IMR-90 (cell line): Measurements from ENCODE around the gene EFEMP2. TPM values are rescaled to one million over a fixed set of nuclear protein-coding genes. Genes with fewer than 3 reads are reported as not detected.

Source experiments
- ATAC-seq: fragments of 200-7000 bp; cut with Tn5 transposase; 2 replicates; pipeline ENCODE4 v1.9.1; 2020; ENCODE audit warnings: low read depth, mild to moderate bottlenecking, moderate library complexity
- BruUV-seq: library from RNA; stranded (reverse); fragments of 400-500 nt; replicated peaks from 2 replicates; lab custom pipeline; 2021; lab: Mats Ljungman, UMichigan
- CTCF ChIA-PET: fragments of 300-600 bp; formaldehyde crosslinking; extraction: SDS; loops from one replicate; lab custom pipeline; 2021; ENCODE audit warnings: antibody characterized with exemption; lab: Yijun Ruan, JAX
- POLR2A ChIA-PET: fragments of 300-600 bp; sonication (Branson Sonifier 250); formaldehyde crosslinking; loops from one replicate; lab custom pipeline; 2022; ENCODE audit warnings: antibody characterized with exemption; ENCODE audit not compliant: unreplicated experiment; lab: Charles Lee
- DNase-seq: peaks from one replicate; pipeline ENCODE4 v3.0.0; 2013
- H2AFZ ChIP-seq: replicated peaks from 2 replicates; pipeline ENCODE3; 2013; ENCODE audit warnings: low read length, mild to moderate bottlenecking; ENCODE audit not compliant: poor library complexity
- H2AK5ac ChIP-seq: 2 replicates; pipeline ENCODE4 v1.6.1; 2013; ENCODE audit warnings: low read depth, low read length, inconsistent platforms
- H2AK9ac ChIP-seq: replicated peaks from 2 replicates; pipeline ENCODE3; 2013; ENCODE audit warnings: mild to moderate bottlenecking, low read depth, low read length, moderate library complexity; ENCODE audit not compliant: poor library complexity
- H2BK120ac ChIP-seq: 2 replicates; pipeline ENCODE4 v1.6.1; 2013; ENCODE audit warnings: low read depth, low read length, inconsistent platforms
- H2BK15ac ChIP-seq: 3 replicates; pipeline ENCODE4 v1.6.1; 2013; ENCODE audit warnings: low read depth, low read length, inconsistent platforms
- H2BK20ac ChIP-seq: 2 replicates; pipeline ENCODE4 v1.6.1; 2013; ENCODE audit warnings: low read depth, mild to moderate bottlenecking, inconsistent platforms, low read length, moderate library complexity
- H2BK5ac ChIP-seq: 2 replicates; pipeline ENCODE4 v1.6.1; 2013; ENCODE audit warnings: mild to moderate bottlenecking, low read depth, low read length, inconsistent platforms; ENCODE audit not compliant: poor library complexity, severe bottlenecking
- H3K14ac ChIP-seq: replicated peaks from 2 replicates; pipeline ENCODE4 v1.6.1; 2013; ENCODE audit warnings: low read depth, low read length, inconsistent platforms
- H3K18ac ChIP-seq: 2 replicates; pipeline ENCODE4 v1.6.1; 2013; ENCODE audit warnings: low read depth, low read length, control low read depth
- H3K23ac ChIP-seq: 2 replicates; pipeline ENCODE4 v1.6.1; 2013; ENCODE audit warnings: low read depth, low read length, inconsistent platforms
- H3K27ac ChIP-seq: 2 replicates; pipeline ENCODE4 v1.5.1; 2013; ENCODE audit warnings: mild to moderate bottlenecking, control low read depth, low read length; ENCODE audit not compliant: insufficient read depth
- H3K27me3 ChIP-seq: 2 replicates; pipeline ENCODE4 v1.6.1; 2013; ENCODE audit warnings: low read length; ENCODE audit not compliant: control insufficient read depth, insufficient read depth
- H3K36me3 ChIP-seq: 2 replicates; pipeline ENCODE4 v1.6.1; 2013; ENCODE audit warnings: low read length, mixed read lengths; ENCODE audit not compliant: control insufficient read depth, insufficient read depth
- H3K4ac ChIP-seq: 2 replicates; pipeline ENCODE4 v1.6.1; 2013; ENCODE audit warnings: low read depth, low read length, inconsistent platforms
- H3K4me1 ChIP-seq: 2 replicates; pipeline ENCODE4 v1.6.1; 2013; ENCODE audit warnings: low read length, mixed read lengths; ENCODE audit not compliant: control insufficient read depth, insufficient read depth
- H3K4me2 ChIP-seq: 2 replicates; pipeline ENCODE4 v1.6.1; 2013; ENCODE audit warnings: low read depth, mild to moderate bottlenecking, control low read depth, low read length, moderate library complexity
- H3K4me3 ChIP-seq: 2 replicates; pipeline ENCODE4 v1.5.1; 2013; ENCODE audit warnings: low read depth, mild to moderate bottlenecking, control low read depth, low read length, moderate library complexity; ENCODE audit not compliant: insufficient read depth
- H3K56ac ChIP-seq: 2 replicates; pipeline ENCODE4 v1.6.1; 2013; ENCODE audit warnings: low read length, inconsistent platforms; ENCODE audit not compliant: insufficient read depth; ENCODE audit errors: extremely low read depth
- H3K79me1 ChIP-seq, 2 experiments: 2 replicates each; pipeline ENCODE4 v1.6.1; 2013; ENCODE audit warnings: low read length in 2 of 2, inconsistent platforms in 1 of 2, low read depth in 1 of 2
- H3K9ac ChIP-seq: 2 replicates; pipeline ENCODE4 v1.6.1; 2013; ENCODE audit warnings: low read depth, low read length, control low read depth
- H3K9me1 ChIP-seq: 2 replicates; pipeline ENCODE4 v1.6.1; 2013; ENCODE audit warnings: low read length, inconsistent platforms; ENCODE audit not compliant: insufficient read depth
- H3K9me3 ChIP-seq: 2 replicates; pipeline ENCODE4 v1.6.1; 2013; ENCODE audit warnings: low read length; ENCODE audit not compliant: control insufficient read depth, insufficient read depth
- H4K20me1 ChIP-seq: 2 replicates; pipeline ENCODE4 v1.6.1; 2013; ENCODE audit warnings: low read length, inconsistent platforms; ENCODE audit not compliant: insufficient read depth
- H4K5ac ChIP-seq: 2 replicates; pipeline ENCODE4 v1.6.1; 2013; ENCODE audit warnings: mild to moderate bottlenecking, low read depth, low read length, control low read depth
- H4K8ac ChIP-seq, 2 experiments: 2 replicates each; pipeline ENCODE4 v1.6.1; 2013; ENCODE audit warnings: low read depth in 2 of 2, low read length in 2 of 2, control low read depth in 1 of 2, inconsistent platforms in 1 of 2
- H4K91ac ChIP-seq: 2 replicates; pipeline ENCODE4 v1.6.1; 2013; ENCODE audit warnings: low read depth, low read length, inconsistent platforms; ENCODE audit not compliant: insufficient read depth
- BHLHE40 ChIP-seq: fragments of 150-350 bp; IDR thresholded peaks from 2 replicates; pipeline ENCODE4 v1.6.1; 2016; ENCODE audit warnings: mild to moderate bottlenecking, low read depth, low read length
- CEBPB ChIP-seq: IDR thresholded peaks from 2 replicates; pipeline ENCODE4 v1.6.1; 2012; ENCODE audit warnings: low read depth, low read length, improper control_type of control experiment
- CHD1 ChIP-seq: IDR thresholded peaks from 2 replicates; pipeline ENCODE4 v1.6.1; 2012; ENCODE audit warnings: low read depth, low read length, improper control_type of control experiment
- FOS ChIP-seq: fragments of 150-350 bp; IDR thresholded peaks from 2 replicates; pipeline ENCODE4 v1.6.1; 2016; ENCODE audit warnings: low read depth, low read length
- MAFK ChIP-seq: IDR thresholded peaks from 2 replicates; pipeline ENCODE4 v1.6.1; 2012; ENCODE audit warnings: low read depth, low read length, improper control_type of control experiment
- MAZ ChIP-seq: IDR thresholded peaks from 2 replicates; pipeline ENCODE4 v1.6.1; 2012; ENCODE audit warnings: low read depth, mild to moderate bottlenecking, low read length, improper control_type of control experiment, moderate library complexity, borderline replicate concordance
- MXI1 ChIP-seq: IDR thresholded peaks from 2 replicates; pipeline ENCODE4 v1.6.1; 2012; ENCODE audit warnings: low read depth, mild to moderate bottlenecking, low read length, moderate library complexity, borderline replicate concordance
- NFE2L2 ChIP-seq: fragments of 150-350 bp; IDR thresholded peaks from 2 replicates; pipeline ENCODE4 v1.6.1; 2016; ENCODE audit warnings: low read depth, mild to moderate bottlenecking, low read length
- POLR2A ChIP-seq: IDR thresholded peaks from 2 replicates; pipeline ENCODE4 v1.6.1; 2012; ENCODE audit warnings: mild to moderate bottlenecking, low read depth, low read length
- RAD21 ChIP-seq: IDR thresholded peaks from 2 replicates; pipeline ENCODE4 v1.6.1; 2012; ENCODE audit warnings: low read length, improper control_type of control experiment
- RCOR1 ChIP-seq: IDR thresholded peaks from 2 replicates; pipeline ENCODE4 v1.6.1; 2012; ENCODE audit warnings: mild to moderate bottlenecking, low read length, improper control_type of control experiment; ENCODE audit not compliant: insufficient replicate concordance
- RFX5 ChIP-seq: IDR thresholded peaks from 2 replicates; pipeline ENCODE4 v1.8.0; 2012; ENCODE audit warnings: low read depth, mild to moderate bottlenecking, low read length, moderate library complexity
- SMC3 ChIP-seq: fragments of 150-350 bp; IDR thresholded peaks from 2 replicates; pipeline ENCODE4 v1.6.1; 2016; ENCODE audit warnings: low read depth, mild to moderate bottlenecking, antibody characterized with exemption, low read length, moderate library complexity
- WGBS, 2 experiments: methylation state at CpG; one replicate each; pipeline versions ENCODE4 v1.1.5 to v1.1.7; 2013; ENCODE audit warnings: missing lambda C conversion rate in 2 of 2; ENCODE audit not compliant: insufficient read length in 1 of 2; ENCODE audit errors: extremely low coverage in 2 of 2; 5-methylcytosine and 5-hydroxymethylcytosine counted together
- dilution Hi-C: fragments of 300-500 bp; cut with HindIII; formaldehyde crosslinking; loops from one replicate; pipeline ENCODE4 v1.14.3; 2018; ENCODE audit warnings: low sequenced_read_pairs; ENCODE audit not compliant: unreplicated experiment
- in situ Hi-C: fragments of 300-500 bp; cut with MboI; formaldehyde crosslinking; loops from 3 replicates; pipeline ENCODE4 v1.14.3; 2019; ENCODE audit warnings: low sequenced_read_pairs, inconsistent platforms, mixed read lengths
- intact Hi-C: fragments of 100-400 bp; cut with micrococcal nuclease; formaldehyde crosslinking; loops from 2 replicates; pipeline ENCODE4 v1.10.0; 2022
- polyA plus RNA-seq, 3 experiments: library from polyadenylated mRNA; depleted of rRNA; stranded (reverse); fragments of >200 nt; gene quantifications; 2 replicates each; pipeline ENCODE4 v1.2.3, GENCODE V29; 2012; ENCODE audit warnings: low replicate concordance in 1 of 3
- total RNA-seq: library from RNA; depleted of rRNA; stranded (reverse); fragments of >200 nt; gene quantifications from 2 replicates; pipeline ENCODE4 v1.2.3, GENCODE V29; 2012
- TF ChIP-seq, protein P1 (sequence below): fragments of 150-350 bp; IDR thresholded peaks from 2 replicates; pipeline ENCODE4 v1.6.1; 2017; ENCODE audit warnings: mild to moderate bottlenecking, antibody characterized with exemption, low read length, low read depth
- TF ChIP-seq, protein P2 (sequence below): conservative IDR thresholded peaks from 2 replicates; pipeline ENCODE4 v1.5.1; 2012; ENCODE audit warnings: mild to moderate bottlenecking, low read depth, low read length, improper control_type of control experiment
- TF ChIP-seq, protein P3 (sequence below): fragments of 150-350 bp; IDR thresholded peaks from 2 replicates; pipeline ENCODE4 v1.6.1; 2016; ENCODE audit warnings: low read depth, mild to moderate bottlenecking, low read length, moderate library complexity, borderline replicate concordance

Gene EFEMP2
- total and polyA plus RNA-seq, 2 of the 4 experiments (the other 2 are of a cell fraction): 62.7 to 431 TPM

DNA sequence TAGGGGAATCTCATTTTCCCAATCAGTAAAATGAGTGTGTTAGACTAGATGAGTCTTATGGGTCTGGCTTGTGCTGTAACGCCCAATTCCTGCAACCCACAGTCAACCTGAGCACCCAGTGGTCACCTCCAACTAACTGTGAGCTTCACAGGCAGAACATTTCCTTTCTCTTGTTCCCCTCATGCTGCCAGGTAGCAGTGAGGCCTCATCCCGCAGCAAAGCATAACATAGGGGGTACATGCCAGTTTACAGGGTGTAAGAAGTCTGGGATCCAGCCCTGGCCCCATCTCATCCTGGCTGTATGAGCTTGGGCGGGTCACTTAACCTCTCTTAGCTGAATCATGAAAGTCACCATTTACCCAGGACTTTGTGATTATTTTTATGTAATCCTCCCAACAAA is 3.7 kb downstream of the EFEMP2 start:
- no peak overlapping the region for H2BK5ac ChIP-seq
- dilution Hi-C loops: no loop called here
- H2BK15ac ChIP-seq: no peak overlapping the region
- H3K27me3 ChIP-seq: no peaks in the 10 kb centered on the region
- DNase-seq: no peak
- no peak overlapping the region for H3K9ac ChIP-seq
- CTCF ChIA-PET: interaction anchor here (2.0 kb wide), 1 partner anchor 9 kb away, joined by 7 read pairs; the partner anchor contains the start of gene MUS81
- peaks cover 51% of the 10 kb centered on the region for H4K20me1 ChIP-seq
- POLR2A ChIA-PET: interaction anchor here (0.6 kb wide), 1 partner anchor 10 kb away, joined by 3 read pairs; no protein-coding TSS in a partner anchor
- no peak for ATAC-seq
- H3K4me1 ChIP-seq: peaks cover 14% of the 10 kb centered on the region
- H3K27ac ChIP-seq: no peak overlapping the region
- H2AFZ ChIP-seq: no peak overlapping the region
- no CpG with 5 or more reads among the region's 3 CpGs for WGBS, 2 experiments
- H2AK5ac ChIP-seq: no peak overlapping the region
- TF ChIP-seq, protein P1, sequence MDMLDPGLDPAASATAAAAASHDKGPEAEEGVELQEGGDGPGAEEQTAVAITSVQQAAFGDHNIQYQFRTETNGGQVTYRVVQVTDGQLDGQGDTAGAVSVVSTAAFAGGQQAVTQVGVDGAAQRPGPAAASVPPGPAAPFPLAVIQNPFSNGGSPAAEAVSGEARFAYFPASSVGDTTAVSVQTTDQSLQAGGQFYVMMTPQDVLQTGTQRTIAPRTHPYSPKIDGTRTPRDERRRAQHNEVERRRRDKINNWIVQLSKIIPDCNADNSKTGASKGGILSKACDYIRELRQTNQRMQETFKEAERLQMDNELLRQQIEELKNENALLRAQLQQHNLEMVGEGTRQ: no peak
- TF ChIP-seq, protein P2, sequence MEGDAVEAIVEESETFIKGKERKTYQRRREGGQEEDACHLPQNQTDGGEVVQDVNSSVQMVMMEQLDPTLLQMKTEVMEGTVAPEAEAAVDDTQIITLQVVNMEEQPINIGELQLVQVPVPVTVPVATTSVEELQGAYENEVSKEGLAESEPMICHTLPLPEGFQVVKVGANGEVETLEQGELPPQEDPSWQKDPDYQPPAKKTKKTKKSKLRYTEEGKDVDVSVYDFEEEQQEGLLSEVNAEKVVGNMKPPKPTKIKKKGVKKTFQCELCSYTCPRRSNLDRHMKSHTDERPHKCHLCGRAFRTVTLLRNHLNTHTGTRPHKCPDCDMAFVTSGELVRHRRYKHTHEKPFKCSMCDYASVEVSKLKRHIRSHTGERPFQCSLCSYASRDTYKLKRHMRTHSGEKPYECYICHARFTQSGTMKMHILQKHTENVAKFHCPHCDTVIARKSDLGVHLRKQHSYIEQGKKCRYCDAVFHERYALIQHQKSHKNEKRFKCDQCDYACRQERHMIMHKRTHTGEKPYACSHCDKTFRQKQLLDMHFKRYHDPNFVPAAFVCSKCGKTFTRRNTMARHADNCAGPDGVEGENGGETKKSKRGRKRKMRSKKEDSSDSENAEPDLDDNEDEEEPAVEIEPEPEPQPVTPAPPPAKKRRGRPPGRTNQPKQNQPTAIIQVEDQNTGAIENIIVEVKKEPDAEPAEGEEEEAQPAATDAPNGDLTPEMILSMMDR: no peak
- no peak for TF ChIP-seq RAD21
- TF ChIP-seq RCOR1: no peak
- no peak for TF ChIP-seq POLR2A
- no peak for TF ChIP-seq CHD1
- no peak for TF ChIP-seq RFX5
- TF ChIP-seq MXI1: no peak
- no peak for TF ChIP-seq NFE2L2
- TF ChIP-seq, protein P3, sequence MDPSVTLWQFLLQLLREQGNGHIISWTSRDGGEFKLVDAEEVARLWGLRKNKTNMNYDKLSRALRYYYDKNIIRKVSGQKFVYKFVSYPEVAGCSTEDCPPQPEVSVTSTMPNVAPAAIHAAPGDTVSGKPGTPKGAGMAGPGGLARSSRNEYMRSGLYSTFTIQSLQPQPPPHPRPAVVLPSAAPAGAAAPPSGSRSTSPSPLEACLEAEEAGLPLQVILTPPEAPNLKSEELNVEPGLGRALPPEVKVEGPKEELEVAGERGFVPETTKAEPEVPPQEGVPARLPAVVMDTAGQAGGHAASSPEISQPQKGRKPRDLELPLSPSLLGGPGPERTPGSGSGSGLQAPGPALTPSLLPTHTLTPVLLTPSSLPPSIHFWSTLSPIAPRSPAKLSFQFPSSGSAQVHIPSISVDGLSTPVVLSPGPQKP: no peak
- no peak for TF ChIP-seq MAZ
- no peak for TF ChIP-seq MAFK
- TF ChIP-seq CEBPB: no peak
- TF ChIP-seq BHLHE40: no peak
- no peak for TF ChIP-seq FOS
- no peak for TF ChIP-seq SMC3
- H3K4me2 ChIP-seq: no peak overlapping the region
- no peak overlapping the region for H2BK120ac ChIP-seq
- no peak overlapping the region for H3K18ac ChIP-seq
- intact Hi-C loops: no loop called here
- H3K4me3 ChIP-seq: no peak overlapping the region
- H2BK20ac ChIP-seq: no peak overlapping the region
- no peak overlapping the region for H3K56ac ChIP-seq
- H4K8ac ChIP-seq: peak overlapping the region in 1 of 2 experiments; percentile 39; a peak in 1 of 4 replicates
- H3K4ac ChIP-seq: no peak overlapping the region; the same call in 1 of the 2 replicates
- peaks cover 70% of the 10 kb centered on the region for H3K36me3 ChIP-seq
- BruUV-seq: no TSS peak
- H4K91ac ChIP-seq: no peak overlapping the region
- H3K79me1 ChIP-seq: peaks cover 18 to 77% of the 10 kb centered on the region in 2 experiments
- no peaks in the 10 kb centered on the region for H3K9me3 ChIP-seq
- in situ Hi-C loops: no loop called here
- no peak overlapping the region for H3K23ac ChIP-seq
- no peak overlapping the region for H2AK9ac ChIP-seq
- no peak overlapping the region for H4K5ac ChIP-seq
- H3K9me1 ChIP-seq: 0 out of 2 replicates have a peak, but pooled peaks cover 5% of the 10 kb centered on the region
- no peak overlapping the region for H3K14ac ChIP-seq
